Calu3 (cell line): ENCODE data around the gene LYZL1. TPM values are rescaled to one million over a fixed set of nuclear protein-coding genes. Genes with fewer than 3 reads are reported as not detected.

Source experiments
- BruUV-seq: library from RNA; stranded (reverse); fragments of 400-500 nt; replicated peaks from 2 replicates; lab custom pipeline; 2021; lab: Mats Ljungman, UMichigan
- CTCF ChIA-PET: fragments of 300-600 bp; sonication (Branson Sonifier 250); formaldehyde crosslinking; loops from one replicate; lab custom pipeline; 2022; ENCODE audit warnings: antibody characterized with exemption; lab: Charles Lee
- DNase-seq: peaks from one replicate; pipeline ENCODE4 v3.0.0; 2022
- H3K27ac Mint-ChIP-seq: one replicate; pipeline ENCODE4 v1.8.0; 2022; ENCODE audit warnings: mixed read lengths; ENCODE audit not compliant: unreplicated experiment
- H3K27me3 Mint-ChIP-seq: one replicate; pipeline ENCODE4 v1.8.0; 2022; ENCODE audit warnings: mixed read lengths; ENCODE audit not compliant: unreplicated experiment
- H3K36me3 Mint-ChIP-seq: one replicate; pipeline ENCODE4 v1.8.0; 2022; ENCODE audit warnings: mild to moderate bottlenecking, moderate library complexity, mixed read lengths; ENCODE audit not compliant: insufficient read depth, unreplicated experiment
- H3K4me1 Mint-ChIP-seq: one replicate; pipeline ENCODE4 v1.8.0; 2022; ENCODE audit warnings: mild to moderate bottlenecking, low read depth, mixed read lengths; ENCODE audit not compliant: unreplicated experiment
- H3K4me3 Mint-ChIP-seq: one replicate; pipeline ENCODE4 v1.8.0; 2022; ENCODE audit warnings: mild to moderate bottlenecking, low read depth, moderate library complexity, mixed read lengths; ENCODE audit not compliant: unreplicated experiment
- H3K9me3 Mint-ChIP-seq: one replicate; pipeline ENCODE4 v1.8.0; 2022; ENCODE audit warnings: low read depth, mixed read lengths; ENCODE audit not compliant: unreplicated experiment
- CTCF ChIP-seq: fragments of 200-600 bp; IDR thresholded peaks from one replicate; pipeline ENCODE4 v1.8.0; 2022; ENCODE audit warnings: antibody characterized with exemption; ENCODE audit not compliant: unreplicated experiment
- intact Hi-C: fragments of 100-400 bp; cut with micrococcal nuclease; formaldehyde crosslinking; loops from one replicate; pipeline ENCODE4 v1.10.0; 2022; ENCODE audit not compliant: unreplicated experiment
- total RNA-seq: library from RNA; stranded (reverse); gene quantifications from 2 replicates; pipeline ENCODE4 v1.2.3, GENCODE V29; 2022

The LYZL1 gene
- total RNA-seq, 1 experiment from 2014 or later, result not detected

- no peaks in the 10 kb centered on the region for H3K9me3 Mint-ChIP-seq
- intact Hi-C loops, result no loop called here
- H3K27ac Mint-ChIP-seq, result no peak overlapping the region
- peaks cover 9% of the 10 kb centered on the region for H3K4me1 Mint-ChIP-seq
- BruUV-seq, result no TSS peak
- no peak for TF ChIP-seq CTCF
- no peaks in the 10 kb centered on the region for H3K36me3 Mint-ChIP-seq
- no peak overlapping the region for H3K4me3 Mint-ChIP-seq
- DNase-seq, result no peak
- H3K27me3 Mint-ChIP-seq, result no peaks in the 10 kb centered on the region
- CTCF ChIA-PET, result no interaction called here
Measured at GRCh38 chr10:29326299-29326698, 37.4 kb downstream of the LYZL1 start.

- Mint-ChIP-seq H3K9me3 (no peaks in the 10 kb centered on the region), H3K4me3 (no peak overlapping the region), H3K4me1 (peaks cover 9% of the 10 kb centered on the region), H3K27me3 (no peaks in the 10 kb centered on the region), H3K27ac (no peak overlapping the region), H3K36me3 (no peaks in the 10 kb centered on the region)
- TF ChIP-seq CTCF, result no peak
- no TSS peak for BruUV-seq
- intact Hi-C loops, result no loop called here
- peak; percentile 21 for DNase-seq
- CTCF ChIA-PET, result no interaction called here
Measured at GRCh38 chr10:29326886-29327745, 38.2 kb downstream of the LYZL1 start.

- Mint-ChIP-seq H3K9me3 (no peaks in the 10 kb centered on the region), H3K36me3 (no peaks in the 10 kb centered on the region), H3K4me1 (peaks cover 9% of the 10 kb centered on the region), H3K27me3 (no peaks in the 10 kb centered on the region), H3K27ac (no peak overlapping the region), H3K4me3 (no peak overlapping the region)
- CTCF ChIA-PET, result interaction anchor here (0.6 kb wide), 1 partner anchor 20 kb away, joined by 3 read pairs; no protein-coding TSS in a partner anchor
- intact Hi-C loops, result no loop called here
- no peak for TF ChIP-seq CTCF
- DNase-seq, result no peak
- no TSS peak for BruUV-seq
Measured at GRCh38 chr10:29327746-29328102, 38.9 kb downstream of the LYZL1 start.

- intact Hi-C loops, result no loop called here
- no peak overlapping the region for H3K4me3 Mint-ChIP-seq
- H3K27me3 Mint-ChIP-seq, result no peaks in the 10 kb centered on the region
- no peak for DNase-seq
- TF ChIP-seq CTCF, result no peak
- H3K9me3 Mint-ChIP-seq, result no peaks in the 10 kb centered on the region
- no peaks in the 10 kb centered on the region for H3K36me3 Mint-ChIP-seq
- CTCF ChIA-PET, result interaction anchor here (0.6 kb wide), 1 partner anchor 332 kb away, joined by 4 read pairs; no protein-coding TSS in a partner anchor
- H3K4me1 Mint-ChIP-seq, result peaks cover 9% of the 10 kb centered on the region
- no TSS peak for BruUV-seq
- no peak overlapping the region for H3K27ac Mint-ChIP-seq
Measured at GRCh38 chr10:29328983-29329382, 40.1 kb downstream of the LYZL1 start.
